Gastroesophageal sphincter (tissue), 4 donors: ENCODE results near the gene MZB1. TPM values are rescaled to one million over a fixed set of nuclear protein-coding genes. Genes with fewer than 3 reads are reported as not detected.
A peak's percentile ranks its signal among the peaks of the same experiment; 100 is the strongest.

Experiments
- ATAC-seq: fragments of 150-250 bp; one replicate; pipeline ENCODE4 v1.9.1; 2016; ENCODE audit warnings: mild to moderate bottlenecking, moderate library complexity
- H3K27ac ChIP-seq, 4 donors: fragments of 200-600 bp; sonication (generic) in 3 of 4; 1 replicate in 3 of 4; 2 replicates in 1 of 4; pipeline ENCODE4 v1.5.1; 2016 to 2019
- H3K27me3 ChIP-seq: fragments of 200-600 bp; sonication (generic); one replicate; pipeline ENCODE4 v1.5.1; 2019
- H3K36me3 ChIP-seq, 2 donors: fragments of 200-600 bp; sonication (generic); one replicate each; pipeline ENCODE4 v1.5.1; 2019; ENCODE audit warnings: control low read depth in 1 of 2
- H3K4me1 ChIP-seq, 3 donors: fragments of 200-600 bp; sonication (generic); 1 replicate in 2 of 3; 2 replicates in 1 of 3; pipeline ENCODE4 v1.5.1; 2016 to 2019; ENCODE audit warnings: control low read depth in 2 of 3
- H3K4me3 ChIP-seq, 2 donors: fragments of 200-600 bp; sonication (generic); one replicate each; pipeline ENCODE4 v1.5.1; 2019; ENCODE audit warnings: mild to moderate bottlenecking in 1 of 2, moderate library complexity in 1 of 2
- H3K9me3 ChIP-seq, 3 donors: fragments of 200-600 bp; sonication (generic); one replicate each; pipeline ENCODE4 v1.5.1; 2017 to 2019; ENCODE audit warnings: control low read depth in 2 of 3
- EP300 ChIP-seq: sonication (generic); formaldehyde crosslinking; IDR thresholded peaks from one replicate; pipeline ENCODE4 v1.6.1; 2017; ENCODE audit warnings: antibody characterized with exemption, mild to moderate bottlenecking
- POLR2A ChIP-seq, 2 donors: fragments of 450-650 bp; IDR thresholded peaks; one replicate each; pipeline ENCODE4 v1.6.1; 2017; ENCODE audit warnings: antibody characterized with exemption in 2 of 2, mild to moderate bottlenecking in 2 of 2, moderate library complexity in 1 of 2
- POLR2AphosphoS5 ChIP-seq: sonication (generic); formaldehyde crosslinking; IDR thresholded peaks from one replicate; pipeline ENCODE4 v1.6.1; 2017; ENCODE audit warnings: antibody characterized with exemption
- WGBS, 2 donors: methylation state at CpG; one replicate each; pipeline ENCODE4 v1.1.5; 2018; ENCODE audit warnings: low coverage in 1 of 2; 5-methylcytosine and 5-hydroxymethylcytosine counted together
- total RNA-seq, 4 donors: library from RNA; depleted of rRNA; stranded (reverse); fragments of >200 nt; gene quantifications; one replicate each; pipeline ENCODE4 v1.1.0, GENCODE V29; 2016
- TF ChIP-seq, protein P1 (sequence below), 4 experiments: fragments of 200-600 bp in 2 of 4; fragments of 450-650 bp in 2 of 4; sonication (generic) in 1 of 4; IDR thresholded peaks; one replicate each; pipeline ENCODE4 v1.5.1; 2017 to 2019; ENCODE audit warnings: antibody characterized with exemption in 4 of 4, mild to moderate bottlenecking in 2 of 4, moderate library complexity in 2 of 4

The MZB1 gene
- total RNA-seq, 4 donors from 2014 or later, result 0.74 TPM; not detected in 3

DNA sequence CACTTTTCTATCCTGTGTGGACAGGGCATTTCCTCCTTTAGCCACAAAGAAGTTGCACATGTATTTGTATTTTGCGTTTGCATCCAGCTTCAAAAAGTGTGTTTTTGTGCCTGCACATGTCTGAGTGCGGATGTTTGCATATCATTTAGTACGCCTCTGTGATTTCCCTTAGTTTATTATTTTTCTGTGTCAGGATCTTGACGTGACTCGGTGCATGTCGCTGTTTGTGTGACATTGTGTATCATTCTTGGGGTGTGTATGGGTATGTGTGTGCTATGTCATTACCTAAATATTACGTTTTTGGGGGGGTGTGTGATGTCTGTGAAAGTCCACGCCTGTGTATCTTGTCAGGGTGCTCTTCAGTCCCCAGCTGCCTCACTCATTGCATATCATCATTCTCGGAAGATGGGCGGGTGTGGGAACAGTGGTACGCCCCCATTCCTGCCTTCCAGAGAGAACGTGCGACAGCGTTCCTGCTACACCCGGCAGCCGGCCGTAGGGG, 48.5 kb downstream of the MZB1 start:
- no peak for ATAC-seq
- H3K9me3 ChIP-seq, result no peaks in the 10 kb centered on the region
- TF ChIP-seq POLR2AphosphoS5 (no peak), EP300 (no peak), POLR2A (IDR thresholded peaks at IDR 0.05) (no peak)
- TF ChIP-seq, protein P1, sequence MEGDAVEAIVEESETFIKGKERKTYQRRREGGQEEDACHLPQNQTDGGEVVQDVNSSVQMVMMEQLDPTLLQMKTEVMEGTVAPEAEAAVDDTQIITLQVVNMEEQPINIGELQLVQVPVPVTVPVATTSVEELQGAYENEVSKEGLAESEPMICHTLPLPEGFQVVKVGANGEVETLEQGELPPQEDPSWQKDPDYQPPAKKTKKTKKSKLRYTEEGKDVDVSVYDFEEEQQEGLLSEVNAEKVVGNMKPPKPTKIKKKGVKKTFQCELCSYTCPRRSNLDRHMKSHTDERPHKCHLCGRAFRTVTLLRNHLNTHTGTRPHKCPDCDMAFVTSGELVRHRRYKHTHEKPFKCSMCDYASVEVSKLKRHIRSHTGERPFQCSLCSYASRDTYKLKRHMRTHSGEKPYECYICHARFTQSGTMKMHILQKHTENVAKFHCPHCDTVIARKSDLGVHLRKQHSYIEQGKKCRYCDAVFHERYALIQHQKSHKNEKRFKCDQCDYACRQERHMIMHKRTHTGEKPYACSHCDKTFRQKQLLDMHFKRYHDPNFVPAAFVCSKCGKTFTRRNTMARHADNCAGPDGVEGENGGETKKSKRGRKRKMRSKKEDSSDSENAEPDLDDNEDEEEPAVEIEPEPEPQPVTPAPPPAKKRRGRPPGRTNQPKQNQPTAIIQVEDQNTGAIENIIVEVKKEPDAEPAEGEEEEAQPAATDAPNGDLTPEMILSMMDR (IDR thresholded peaks at IDR 0.05), result no peak
- WGBS, 2 donors, result 2 to 3% methylated on average over 5 to 7 of the region's 17 CpGs
- H3K4me3 ChIP-seq, result peak overlapping the region; percentile 80 to 86
- H3K4me1 ChIP-seq, result peaks cover 3 to 49% (median 7%) of the 10 kb centered on the region in 3 donors
- peak overlapping the region in 3 of 4 donors; percentile 97 to 98 (median 98) for H3K27ac ChIP-seq
- H3K27me3 ChIP-seq, result no peaks in the 10 kb centered on the region
- H3K36me3 ChIP-seq, result peaks cover 0 to 2% of the 10 kb centered on the region in 2 donors

DNA sequence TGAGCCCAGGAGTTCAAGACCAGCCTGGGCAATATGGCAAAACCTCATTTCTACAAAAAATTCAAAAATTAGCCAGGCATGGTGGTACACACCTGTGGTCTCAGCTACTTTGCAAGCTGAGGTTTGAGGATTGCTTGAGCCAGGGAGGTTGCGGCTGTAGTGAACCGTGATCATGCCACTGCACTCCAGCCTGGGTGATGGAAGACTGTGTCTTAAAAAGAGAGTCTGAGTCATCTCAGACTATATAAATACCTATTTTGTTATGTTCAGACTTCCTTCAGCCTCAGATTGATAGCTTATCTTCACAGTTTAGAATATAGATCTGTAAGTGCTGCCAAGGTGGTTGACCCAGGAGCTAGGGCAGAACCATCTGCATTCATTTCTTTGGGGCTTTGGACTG, 49.7 kb downstream of the MZB1 start:
- H3K27me3 ChIP-seq, result no peaks in the 10 kb centered on the region
- ATAC-seq, result no peak
- no peak overlapping the region for H3K4me3 ChIP-seq
- H3K4me1 ChIP-seq, result peaks cover 3 to 38% (median 7%) of the 10 kb centered on the region in 3 donors
- WGBS, 2 donors, result 80 to 82% methylated on average over 2 of the region's 2 CpGs
- H3K27ac ChIP-seq, result no peak overlapping the region
- no peaks in the 10 kb centered on the region for H3K9me3 ChIP-seq
- TF ChIP-seq POLR2AphosphoS5, result no peak
- TF ChIP-seq, protein P1 (IDR thresholded peaks at IDR 0.05), result no peak
- no peak for TF ChIP-seq EP300
- no peak for TF ChIP-seq POLR2A (IDR thresholded peaks at IDR 0.05)
- no peaks in the 10 kb centered on the region for H3K36me3 ChIP-seq

Other genes starting within 250 kb of the MZB1 start
- gene SIL1, start 191.5 kb downstream of the MZB1 start, total RNA-seq, result 10 to 100 TPM; 28.6 to 48.1 (median 36.5) TPM
- 100 to 1,000 TPM; 194 to 326 (median 314) TPM for gene MATR3, start 96.2 kb downstream of the MZB1 start, total RNA-seq
- gene PAIP2, start 48.1 kb downstream of the MZB1 start, total RNA-seq, result 100 to 1,000 TPM in 2 of 4 donors, 10 to 100 TPM in 2; 78.5 to 131 (median 93.3) TPM
- not detected for gene SLC23A1, start 6.6 kb downstream of the MZB1 start, total RNA-seq
- gene PROB1, start 5.2 kb upstream of the MZB1 start, total RNA-seq, result 1 to 10 TPM; 1.2 to 9.1 (median 4.1) TPM
- gene SPATA24, start 14.2 kb upstream of the MZB1 start, total RNA-seq, result 10 to 100 TPM in 2 of 4 donors, 1 to 10 TPM in 2; 1.5 to 13.5 (median 6.3) TPM
- 10 to 100 TPM in 3 of 4 donors, 1 to 10 TPM in 1; 7.6 to 27.7 (median 14.5) TPM for gene DNAJC18, start 49.6 kb upstream of the MZB1 start, total RNA-seq
- gene ECSCR, start 72.8 kb upstream of the MZB1 start, total RNA-seq, result 10 to 100 TPM in 3 of 4 donors, 1 to 10 TPM in 1; 7.6 to 34.9 (median 21.8) TPM
- gene SMIM33, start 81.1 kb upstream of the MZB1 start, total RNA-seq, result not detected
- 10 to 100 TPM; 36.3 to 63.7 (median 50.6) TPM for gene STING1, start 92.8 kb upstream of the MZB1 start, total RNA-seq
- gene UBE2D2, start 171.4 kb upstream of the MZB1 start, total RNA-seq, result 100 to 1,000 TPM in 1 of 4 donors, 10 to 100 TPM in 3; 65.2 to 114 (median 85.6) TPM